Liver (tissue), 3 donors: ENCODE data around the gene TEX19.

Experiments
- CTCF ChIP-seq: fragments of 150-350 bp; IDR thresholded peaks from 2 replicates; pipeline ENCODE4 v1.5.1; 2017; ENCODE audit warnings: improper control_type of control experiment, low read depth, low read length; ENCODE audit not compliant: missing input control
- FOXA1 ChIP-seq: IDR thresholded peaks from 2 replicates; pipeline ENCODE4 v1.6.1; 2016; ENCODE audit warnings: antibody characterized with exemption
- SP1 ChIP-seq: IDR thresholded peaks from 2 replicates; pipeline ENCODE4 v1.6.1; 2018; ENCODE audit warnings: antibody characterized with exemption, mild to moderate bottlenecking
- TAF1 ChIP-seq: conservative IDR thresholded peaks from 2 replicates; pipeline ENCODE4 v1.6.1; 2016; ENCODE audit warnings: antibody characterized with exemption, mild to moderate bottlenecking
- donor health status: healthy.
- donor health status: healthy.

- TF ChIP-seq CTCF (no peak), TAF1 (no peak), FOXA1 (no peak), SP1 (no peak)
Measured at GRCh38 chr17:82316651-82317393, 42.2 kb upstream of the TEX19 start.
